ENCODE data around the gene C1orf35.

DNA sequence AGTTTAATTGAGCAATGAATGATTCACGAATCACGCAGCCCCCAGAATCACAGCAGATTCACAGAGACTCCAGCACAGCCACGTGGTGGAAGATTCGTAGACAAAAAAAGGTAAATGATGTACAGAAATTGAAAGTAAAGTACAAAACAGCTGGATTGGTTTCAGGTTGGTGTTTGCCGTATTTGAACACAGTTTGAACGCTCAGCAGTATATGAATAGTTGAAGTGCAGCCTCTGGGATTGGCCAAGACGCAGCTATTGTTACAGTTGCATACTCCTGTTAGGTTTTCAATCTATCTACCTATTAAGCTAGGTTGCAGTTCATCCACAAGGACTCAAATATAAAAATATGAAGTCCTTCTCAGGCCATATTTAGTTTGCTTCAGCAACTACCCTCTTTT, 9.0 kb upstream of the C1orf35 start:
- TF ChIP-seq, protein P1, sequence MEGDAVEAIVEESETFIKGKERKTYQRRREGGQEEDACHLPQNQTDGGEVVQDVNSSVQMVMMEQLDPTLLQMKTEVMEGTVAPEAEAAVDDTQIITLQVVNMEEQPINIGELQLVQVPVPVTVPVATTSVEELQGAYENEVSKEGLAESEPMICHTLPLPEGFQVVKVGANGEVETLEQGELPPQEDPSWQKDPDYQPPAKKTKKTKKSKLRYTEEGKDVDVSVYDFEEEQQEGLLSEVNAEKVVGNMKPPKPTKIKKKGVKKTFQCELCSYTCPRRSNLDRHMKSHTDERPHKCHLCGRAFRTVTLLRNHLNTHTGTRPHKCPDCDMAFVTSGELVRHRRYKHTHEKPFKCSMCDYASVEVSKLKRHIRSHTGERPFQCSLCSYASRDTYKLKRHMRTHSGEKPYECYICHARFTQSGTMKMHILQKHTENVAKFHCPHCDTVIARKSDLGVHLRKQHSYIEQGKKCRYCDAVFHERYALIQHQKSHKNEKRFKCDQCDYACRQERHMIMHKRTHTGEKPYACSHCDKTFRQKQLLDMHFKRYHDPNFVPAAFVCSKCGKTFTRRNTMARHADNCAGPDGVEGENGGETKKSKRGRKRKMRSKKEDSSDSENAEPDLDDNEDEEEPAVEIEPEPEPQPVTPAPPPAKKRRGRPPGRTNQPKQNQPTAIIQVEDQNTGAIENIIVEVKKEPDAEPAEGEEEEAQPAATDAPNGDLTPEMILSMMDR (IDR thresholded peaks at IDR 0.05) = no peak
- TF ChIP-seq EZH2 (IDR thresholded peaks at IDR 0.05) (no peak), EZH2phosphoT487 (IDR thresholded peaks at IDR 0.05) (no peak)

Measured in neural progenitor cell (in vitro differentiated cells).